Measurements from ENCODE around the gene LRAT. TPM values are rescaled to one million over a fixed set of nuclear protein-coding genes. Genes with fewer than 3 reads are reported as not detected.

The LRAT gene
- total RNA-seq, 1 donor from 2014 or later = under 0.01 TPM

DNA sequence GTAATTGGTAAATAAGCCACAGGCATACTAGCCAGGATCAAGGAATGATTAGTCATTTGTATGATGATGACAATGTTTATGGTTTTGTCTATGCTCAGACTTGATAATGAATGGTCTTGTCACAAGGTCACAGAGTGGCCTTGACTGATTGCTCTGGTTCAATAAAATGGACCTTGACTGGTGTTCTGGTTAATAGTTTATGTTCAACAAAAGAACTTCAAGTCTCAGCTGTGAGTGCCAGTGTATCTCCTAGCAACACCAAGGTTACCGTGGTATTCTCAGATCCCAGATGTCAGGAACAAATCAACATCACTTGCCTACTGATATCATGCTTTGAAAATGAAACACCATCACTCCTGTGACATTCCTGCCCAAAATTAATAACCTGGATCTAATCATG, 16.3 kb upstream of the LRAT start:
- Histone ChIP-seq H3K4me3 (ENCODE audit: low read length in 3 of 3) (no peak overlapping the region), H3K27ac (ENCODE audit: low read depth, low read length) (no peak overlapping the region), H3K27me3 (ENCODE audit: control insufficient read depth in 3 of 3, insufficient read depth in 3 of 3, low read length in 3 of 3) (peaks cover 0 to 3% (median 0%) of the 10 kb centered on the region in 3 donors), H3K9ac (ENCODE audit: low read depth in 1 of 3, low read length in 3 of 3) (no peak overlapping the region), H3K9me3 (ENCODE audit: control insufficient read depth in 3 of 3, low read length in 3 of 3) (no peaks in the 10 kb centered on the region), H3K36me3 (ENCODE audit: control insufficient read depth in 3 of 3, insufficient read depth in 3 of 3, low read length in 3 of 3) (no peaks in the 10 kb centered on the region), H3K4me1 (ENCODE audit: control insufficient read depth in 3 of 3, insufficient read depth in 3 of 3, low read length in 3 of 3) (no peaks in the 10 kb centered on the region)

DNA sequence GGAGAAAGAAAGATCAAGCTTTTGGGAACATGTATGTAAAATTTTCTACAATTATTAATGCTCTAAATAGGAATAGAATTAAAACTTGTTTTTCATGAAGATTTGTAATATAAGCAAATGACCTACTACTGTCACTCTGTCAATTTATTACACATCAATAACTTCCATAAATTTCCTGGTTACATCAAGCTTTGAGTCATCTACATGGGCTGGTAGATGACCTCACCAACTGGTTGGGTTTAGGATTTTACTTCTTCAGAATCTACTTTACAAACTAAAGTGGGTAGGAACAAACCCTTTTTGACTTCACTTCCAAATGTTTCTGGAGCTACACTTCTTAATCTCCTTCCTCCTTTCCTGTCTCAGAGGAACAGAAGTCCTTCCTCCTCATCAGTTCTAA, 12.0 kb upstream of the LRAT start:
- Histone ChIP-seq H3K4me1 (ENCODE audit: control insufficient read depth in 3 of 3, insufficient read depth in 3 of 3, low read length in 3 of 3) (no peaks in the 10 kb centered on the region), H3K36me3 (ENCODE audit: control insufficient read depth in 3 of 3, insufficient read depth in 3 of 3, low read length in 3 of 3) (no peaks in the 10 kb centered on the region), H3K4me3 (ENCODE audit: low read length in 3 of 3) (no peak overlapping the region), H3K9me3 (ENCODE audit: control insufficient read depth in 3 of 3, low read length in 3 of 3) (no peaks in the 10 kb centered on the region), H3K9ac (ENCODE audit: low read depth in 1 of 3, low read length in 3 of 3) (no peak overlapping the region), H3K27ac (ENCODE audit: low read depth, low read length) (no peak overlapping the region), H3K27me3 (ENCODE audit: control insufficient read depth in 3 of 3, insufficient read depth in 3 of 3, low read length in 3 of 3) (peaks cover 0 to 3% (median 0%) of the 10 kb centered on the region in 3 donors)

DNA sequence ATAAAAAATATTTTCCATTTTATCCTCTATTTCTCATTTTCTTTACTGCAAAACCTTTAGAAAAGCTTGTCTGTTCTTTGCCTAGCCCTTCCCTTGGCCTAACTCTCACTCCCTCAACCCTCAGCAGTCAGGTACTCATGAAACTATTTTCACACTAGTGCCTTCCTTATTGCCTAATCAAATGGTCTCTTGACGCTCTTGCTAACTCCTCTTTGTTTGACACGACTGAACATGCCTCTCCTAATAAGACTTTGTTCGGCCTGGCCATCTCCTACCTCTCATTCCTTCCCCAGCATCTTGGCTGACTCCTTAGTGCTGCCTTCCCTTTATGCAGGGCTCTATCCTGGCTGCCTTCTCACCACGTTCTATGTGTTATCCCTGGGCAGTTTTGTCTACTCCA, 11.1 kb upstream of the LRAT start:
- no peak overlapping the region for H3K27ac ChIP-seq (ENCODE audit: low read depth, low read length)
- no peak overlapping the region for H3K4me3 ChIP-seq (ENCODE audit: low read length in 3 of 3)
- no peaks in the 10 kb centered on the region for H3K4me1 ChIP-seq (ENCODE audit: control insufficient read depth in 3 of 3, insufficient read depth in 3 of 3, low read length in 3 of 3)
- H3K36me3 ChIP-seq (ENCODE audit: control insufficient read depth in 3 of 3, insufficient read depth in 3 of 3, low read length in 3 of 3) = no peaks in the 10 kb centered on the region
- peaks cover 0 to 3% (median 0%) of the 10 kb centered on the region in 3 donors for H3K27me3 ChIP-seq (ENCODE audit: control insufficient read depth in 3 of 3, insufficient read depth in 3 of 3, low read length in 3 of 3)
- H3K9me3 ChIP-seq (ENCODE audit: control insufficient read depth in 3 of 3, low read length in 3 of 3) = no peaks in the 10 kb centered on the region
- H3K9ac ChIP-seq (ENCODE audit: low read depth in 1 of 3, low read length in 3 of 3) = no peak overlapping the region

DNA sequence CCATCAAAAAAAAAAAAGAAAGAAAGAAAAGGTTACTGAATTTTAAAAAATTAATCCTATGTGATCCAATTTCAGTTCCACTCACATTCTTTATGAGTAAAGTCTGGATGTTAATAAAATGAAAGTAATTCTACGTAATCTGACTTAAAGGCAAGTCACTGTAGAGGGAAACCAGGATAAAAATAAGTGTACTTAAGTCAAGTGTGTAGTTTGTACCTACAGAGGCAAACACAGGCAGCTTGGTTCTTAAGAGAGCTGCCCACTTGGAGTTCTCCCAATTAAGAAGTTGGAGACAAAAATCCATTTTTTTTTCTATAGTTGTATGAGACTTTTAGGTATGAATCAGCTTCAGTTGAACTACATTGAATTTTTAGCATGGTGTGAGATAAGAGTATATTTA, 7.0 kb upstream of the LRAT start:
- no peak overlapping the region for H3K4me3 ChIP-seq (ENCODE audit: low read length in 3 of 3)
- no peaks in the 10 kb centered on the region for H3K9me3 ChIP-seq (ENCODE audit: control insufficient read depth in 3 of 3, low read length in 3 of 3)
- no peak overlapping the region for H3K9ac ChIP-seq (ENCODE audit: low read depth in 1 of 3, low read length in 3 of 3)
- H3K4me1 ChIP-seq (ENCODE audit: control insufficient read depth in 3 of 3, insufficient read depth in 3 of 3, low read length in 3 of 3) = peaks cover 0 to 1% (median under 1%) of the 10 kb centered on the region in 3 donors
- peaks cover 4 to 9% (median 6%) of the 10 kb centered on the region in 3 donors for H3K27me3 ChIP-seq (ENCODE audit: control insufficient read depth in 3 of 3, insufficient read depth in 3 of 3, low read length in 3 of 3)
- no peaks in the 10 kb centered on the region for H3K36me3 ChIP-seq (ENCODE audit: control insufficient read depth in 3 of 3, insufficient read depth in 3 of 3, low read length in 3 of 3)
- no peak overlapping the region for H3K27ac ChIP-seq (ENCODE audit: low read depth, low read length)

DNA sequence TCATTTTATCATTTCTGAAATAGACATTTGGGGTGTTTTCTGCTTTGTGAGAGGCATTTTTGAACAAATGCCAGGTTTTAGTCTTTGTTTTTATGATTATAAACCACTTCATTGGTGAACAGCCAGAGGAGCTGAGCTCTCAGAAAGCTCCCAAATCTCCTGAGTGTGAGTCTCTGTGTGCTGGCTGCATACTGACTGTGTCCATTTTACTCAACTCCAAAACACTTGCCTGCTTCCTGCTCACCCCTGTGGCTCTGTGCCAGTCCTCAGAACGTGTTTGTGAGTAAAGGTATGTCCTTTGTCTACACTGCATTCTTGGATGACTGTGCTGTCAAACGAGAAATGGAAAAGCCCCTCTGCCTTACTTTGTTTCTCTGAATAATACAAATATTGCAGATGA, 5.4 kb upstream of the LRAT start:
- no peak overlapping the region for H3K27ac ChIP-seq (ENCODE audit: low read depth, low read length)
- H3K9me3 ChIP-seq (ENCODE audit: control insufficient read depth in 3 of 3, low read length in 3 of 3) = peaks cover 0 to 2% (median 0%) of the 10 kb centered on the region in 3 donors
- H3K36me3 ChIP-seq (ENCODE audit: control insufficient read depth in 3 of 3, insufficient read depth in 3 of 3, low read length in 3 of 3) = no peaks in the 10 kb centered on the region
- peaks cover 14 to 21% (median 19%) of the 10 kb centered on the region in 3 donors for H3K27me3 ChIP-seq (ENCODE audit: control insufficient read depth in 3 of 3, insufficient read depth in 3 of 3, low read length in 3 of 3)
- no peak overlapping the region for H3K9ac ChIP-seq (ENCODE audit: low read depth in 1 of 3, low read length in 3 of 3)
- no peak overlapping the region for H3K4me3 ChIP-seq (ENCODE audit: low read length in 3 of 3)
- peaks cover 6 to 13% (median 10%) of the 10 kb centered on the region in 3 donors for H3K4me1 ChIP-seq (ENCODE audit: control insufficient read depth in 3 of 3, insufficient read depth in 3 of 3, low read length in 3 of 3)

DNA sequence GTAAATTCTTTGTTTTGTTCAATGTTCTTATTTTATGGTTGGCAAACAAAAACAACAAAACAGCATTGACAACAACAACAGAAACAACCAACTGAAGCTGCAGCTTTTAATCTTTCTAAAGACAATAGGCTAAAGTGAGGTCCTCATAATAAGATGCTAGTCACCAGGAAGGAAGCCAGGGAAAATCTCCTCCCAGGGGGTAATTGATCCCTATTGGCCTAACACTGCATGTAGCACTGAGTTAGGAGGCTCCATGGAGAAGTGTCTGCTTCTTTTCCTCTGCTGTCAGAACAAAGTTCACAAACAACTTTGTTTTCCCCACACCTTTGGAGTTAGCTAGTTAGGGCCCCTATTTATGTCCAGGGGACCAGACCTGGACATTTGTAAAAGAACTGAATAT, 4.7 kb upstream of the LRAT start:
- no peak overlapping the region for H3K27ac ChIP-seq (ENCODE audit: low read depth, low read length)
- H3K9ac ChIP-seq (ENCODE audit: low read depth in 1 of 3, low read length in 3 of 3) = no peak overlapping the region
- peaks cover 21 to 26% (median 26%) of the 10 kb centered on the region in 3 donors for H3K27me3 ChIP-seq (ENCODE audit: control insufficient read depth in 3 of 3, insufficient read depth in 3 of 3, low read length in 3 of 3)
- peaks cover 0 to 2% (median 0%) of the 10 kb centered on the region in 3 donors for H3K9me3 ChIP-seq (ENCODE audit: control insufficient read depth in 3 of 3, low read length in 3 of 3)
- H3K4me1 ChIP-seq (ENCODE audit: control insufficient read depth in 3 of 3, insufficient read depth in 3 of 3, low read length in 3 of 3) = peaks cover 11 to 20% (median 12%) of the 10 kb centered on the region in 3 donors
- H3K4me3 ChIP-seq (ENCODE audit: low read length in 3 of 3) = no peak overlapping the region
- no peaks in the 10 kb centered on the region for H3K36me3 ChIP-seq (ENCODE audit: control insufficient read depth in 3 of 3, insufficient read depth in 3 of 3, low read length in 3 of 3)

DNA sequence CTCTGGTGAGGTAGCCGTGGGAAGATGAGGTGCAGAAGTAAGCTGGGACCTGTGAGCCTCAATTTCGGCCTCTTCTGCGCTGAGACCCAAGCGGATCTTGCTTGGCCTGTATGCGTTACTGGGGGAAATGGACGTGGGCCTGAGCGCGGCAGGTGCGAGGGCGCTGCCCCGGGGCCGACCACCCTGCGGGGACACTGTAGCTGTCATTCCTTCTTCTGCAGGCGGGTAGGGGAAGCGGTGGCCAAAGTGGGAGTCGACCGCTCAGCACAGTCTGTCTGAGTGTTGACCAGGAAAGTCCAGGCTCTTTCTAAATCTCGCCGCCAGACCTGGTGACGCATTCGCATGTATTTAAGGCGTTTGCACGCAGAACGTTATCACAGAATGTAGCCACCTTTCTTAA, 3.3 kb upstream of the LRAT start:
- no peak overlapping the region for H3K9ac ChIP-seq (ENCODE audit: low read depth in 1 of 3, low read length in 3 of 3)
- H3K27ac ChIP-seq (ENCODE audit: low read depth, low read length) = no peak overlapping the region
- H3K36me3 ChIP-seq (ENCODE audit: control insufficient read depth in 3 of 3, insufficient read depth in 3 of 3, low read length in 3 of 3) = no peaks in the 10 kb centered on the region
- peaks cover 0 to 2% (median 0%) of the 10 kb centered on the region in 3 donors for H3K9me3 ChIP-seq (ENCODE audit: control insufficient read depth in 3 of 3, low read length in 3 of 3)
- peaks cover 15 to 24% (median 16%) of the 10 kb centered on the region in 3 donors for H3K4me1 ChIP-seq (ENCODE audit: control insufficient read depth in 3 of 3, insufficient read depth in 3 of 3, low read length in 3 of 3)
- H3K27me3 ChIP-seq (ENCODE audit: control insufficient read depth in 3 of 3, insufficient read depth in 3 of 3, low read length in 3 of 3) = peaks cover 30 to 36% (median 36%) of the 10 kb centered on the region in 3 donors
- H3K4me3 ChIP-seq (ENCODE audit: low read length in 3 of 3) = no peak overlapping the region

DNA sequence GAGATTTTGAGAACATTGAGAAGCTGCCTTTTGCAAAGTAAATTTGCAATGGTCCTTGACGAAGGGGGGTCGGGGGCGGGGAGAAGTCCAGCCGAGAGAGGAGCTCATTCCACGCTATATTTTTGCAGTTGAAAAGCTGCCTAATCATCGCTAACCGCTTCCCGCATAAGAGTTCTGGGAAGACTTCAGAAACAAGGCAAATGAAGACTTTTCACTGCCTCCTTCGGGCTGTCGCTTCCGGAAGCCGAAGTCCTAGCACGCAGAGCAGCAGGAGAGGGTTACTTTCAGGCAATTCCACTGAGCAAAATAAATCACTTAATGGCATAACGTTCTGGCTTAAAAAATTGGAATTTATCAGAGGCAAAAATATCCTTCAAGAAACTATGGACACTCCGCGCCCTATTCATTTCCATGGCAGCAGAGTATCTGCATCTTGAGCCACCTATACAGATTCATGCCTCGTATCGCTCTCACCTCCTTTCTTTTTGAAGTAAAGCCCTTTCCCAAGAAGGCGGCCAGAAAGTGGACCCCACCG, 2.6 kb upstream of the LRAT start:
- peaks cover 34 to 37% (median 36%) of the 10 kb centered on the region in 3 donors for H3K27me3 ChIP-seq (ENCODE audit: control insufficient read depth in 3 of 3, insufficient read depth in 3 of 3, low read length in 3 of 3)

DNA sequence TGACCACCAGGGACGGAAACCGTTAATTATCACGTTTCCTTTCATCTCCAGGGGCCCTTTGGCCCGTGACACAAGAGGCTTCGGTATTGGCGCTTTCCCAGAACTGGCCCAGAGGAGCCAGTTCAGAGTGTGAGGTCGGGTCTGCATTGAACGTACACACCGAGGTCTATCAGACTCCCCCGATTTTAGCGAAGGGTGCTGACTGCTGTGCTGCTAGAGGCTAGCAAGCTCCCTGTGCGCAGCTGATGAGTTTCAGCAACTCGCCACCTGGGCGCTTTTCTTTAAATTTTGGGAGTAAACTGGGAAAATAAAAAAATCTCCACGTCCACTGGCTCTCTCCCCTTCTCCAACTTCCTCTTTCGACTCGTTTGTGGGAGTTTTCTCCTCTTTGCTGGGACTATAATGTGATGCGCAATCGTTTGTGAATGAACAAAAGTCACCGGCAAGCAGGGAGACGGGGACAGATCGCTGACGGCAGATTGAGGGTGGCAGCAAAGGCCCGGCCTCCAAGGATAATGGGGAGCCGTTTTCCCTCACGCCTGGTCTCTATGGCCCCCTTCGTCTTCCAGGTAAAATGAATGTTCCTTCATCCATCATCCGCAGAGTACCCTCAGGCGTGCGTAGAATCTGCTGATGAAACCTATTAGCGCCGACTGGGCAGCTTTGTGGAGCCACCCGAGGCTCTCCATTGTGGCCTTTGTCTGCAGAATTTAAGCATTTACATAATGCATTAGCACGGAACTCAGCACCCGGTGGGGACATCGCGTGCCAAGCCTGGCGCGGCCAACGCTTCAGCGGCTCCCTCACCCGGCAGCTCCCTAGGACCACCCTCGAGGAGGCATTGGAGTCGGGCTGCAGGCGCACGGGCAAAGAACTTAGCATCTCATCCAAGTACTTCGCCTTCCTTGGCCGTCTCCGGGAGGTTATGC, 1.6 kb upstream of the LRAT start:
- peaks cover 36 to 40% (median 36%) of the 10 kb centered on the region in 3 donors for H3K27me3 ChIP-seq (ENCODE audit: control insufficient read depth in 3 of 3, insufficient read depth in 3 of 3, low read length in 3 of 3)

More for the DNA sequence above, 2.6 kb upstream of the LRAT start:
- peaks cover 15 to 24% (median 16%) of the 10 kb centered on the region in 3 donors for H3K4me1 ChIP-seq (ENCODE audit: control insufficient read depth in 3 of 3, insufficient read depth in 3 of 3, low read length in 3 of 3)
- H3K27ac ChIP-seq (ENCODE audit: low read depth, low read length) = no peak overlapping the region
- H3K9ac ChIP-seq (ENCODE audit: low read depth in 1 of 3, low read length in 3 of 3) = no peak overlapping the region
- H3K9me3 ChIP-seq (ENCODE audit: control insufficient read depth in 3 of 3, low read length in 3 of 3) = peaks cover 0 to 2% (median 0%) of the 10 kb centered on the region in 3 donors
- no peaks in the 10 kb centered on the region for H3K36me3 ChIP-seq (ENCODE audit: control insufficient read depth in 3 of 3, insufficient read depth in 3 of 3, low read length in 3 of 3)
- no peak overlapping the region for H3K4me3 ChIP-seq (ENCODE audit: low read length in 3 of 3)

More for the DNA sequence above, 1.6 kb upstream of the LRAT start:
- Histone ChIP-seq H3K9me3 (ENCODE audit: control insufficient read depth in 3 of 3, low read length in 3 of 3) (peaks cover 0 to 2% (median 0%) of the 10 kb centered on the region in 3 donors), H3K36me3 (ENCODE audit: control insufficient read depth in 3 of 3, insufficient read depth in 3 of 3, low read length in 3 of 3) (no peaks in the 10 kb centered on the region), H3K4me3 (ENCODE audit: low read length in 3 of 3) (peak overlapping the region; percentile 48 to 63 (median 51)), H3K4me1 (ENCODE audit: control insufficient read depth in 3 of 3, insufficient read depth in 3 of 3, low read length in 3 of 3) (peaks cover 15 to 24% (median 16%) of the 10 kb centered on the region in 3 donors), H3K9ac (ENCODE audit: low read depth in 1 of 3, low read length in 3 of 3) (no peak overlapping the region), H3K27ac (ENCODE audit: low read depth, low read length) (no peak overlapping the region)

Data from skeletal muscle tissue (tissue), 4 donors.